Thyroid gland (tissue), 4 donors: ENCODE data around the gene KIAA1671. TPM values are rescaled to one million over a fixed set of nuclear protein-coding genes. Genes with fewer than 3 reads are reported as not detected.

Experiments
- DNase-seq, 2 donors: peaks; one replicate each; pipeline ENCODE4 v3.0.0-alpha.2; 2019
- H3K27ac ChIP-seq, 3 donors: fragments of 200-600 bp; sonication (generic); 1 replicate in 2 of 3; 2 replicates in 1 of 3; pipeline ENCODE4 v1.5.1; 2016 to 2019; ENCODE audit warnings: mild to moderate bottlenecking in 1 of 3, moderate library complexity in 1 of 3
- H3K27me3 ChIP-seq: fragments of 200-600 bp; sonication (generic); one replicate; pipeline ENCODE4 v1.5.1; 2019
- H3K36me3 ChIP-seq, 2 donors: fragments of 200-600 bp; sonication (generic); one replicate each; pipeline ENCODE4 v1.5.1; 2016 to 2019
- H3K4me1 ChIP-seq, 2 donors: fragments of 200-600 bp; sonication (generic); one replicate each; pipeline ENCODE4 v1.5.1; 2017 to 2019
- H3K4me3 ChIP-seq, 3 donors: fragments of 200-600 bp; sonication (generic); replicated peaks in 1 of 3; 1 replicate in 2 of 3; 2 replicates in 1 of 3; pipeline ENCODE4 v1.5.1; 2016; ENCODE audit warnings: mild to moderate bottlenecking in 1 of 3
- H3K9me3 ChIP-seq: fragments of 200-600 bp; sonication (generic); one replicate; pipeline ENCODE4 v1.5.1; 2017
- POLR2A ChIP-seq, 2 donors: fragments of 450-650 bp; IDR thresholded peaks; one replicate each; pipeline ENCODE4 v1.6.1; 2017; ENCODE audit warnings: antibody characterized with exemption in 2 of 2, mild to moderate bottlenecking in 2 of 2, moderate library complexity in 1 of 2
- WGBS, 2 donors: methylation state at CpG; one replicate each; pipeline ENCODE4 v1.1.5; 2017; 5-methylcytosine and 5-hydroxymethylcytosine counted together
- intact Hi-C: fragments of 100-400 bp; cut with DNase I; formaldehyde crosslinking; loops from one replicate; pipeline ENCODE4 v1.15.1; 2023
- total RNA-seq, 4 donors: library from RNA; depleted of rRNA; stranded (reverse); fragments of >200 nt; gene quantifications; one replicate each; pipeline ENCODE4 v1.2.3, GENCODE V29; 2016
- TF ChIP-seq, protein P1 (sequence below), 6 experiments: fragments of 200-600 bp in 3 of 6; fragments of 450-650 bp in 3 of 6; sonication (generic) in 3 of 6; IDR thresholded peaks; one replicate each; pipeline ENCODE4 v1.5.1; 2016 to 2019; ENCODE audit warnings: antibody characterized with exemption in 6 of 6, mild to moderate bottlenecking in 2 of 6, inconsistent platforms in 1 of 6, moderate library complexity in 1 of 6

KIAA1671 gene
- total RNA-seq, 4 donors from 2014 or later, result 63.2 to 111 (median 79.7) TPM

DNA sequence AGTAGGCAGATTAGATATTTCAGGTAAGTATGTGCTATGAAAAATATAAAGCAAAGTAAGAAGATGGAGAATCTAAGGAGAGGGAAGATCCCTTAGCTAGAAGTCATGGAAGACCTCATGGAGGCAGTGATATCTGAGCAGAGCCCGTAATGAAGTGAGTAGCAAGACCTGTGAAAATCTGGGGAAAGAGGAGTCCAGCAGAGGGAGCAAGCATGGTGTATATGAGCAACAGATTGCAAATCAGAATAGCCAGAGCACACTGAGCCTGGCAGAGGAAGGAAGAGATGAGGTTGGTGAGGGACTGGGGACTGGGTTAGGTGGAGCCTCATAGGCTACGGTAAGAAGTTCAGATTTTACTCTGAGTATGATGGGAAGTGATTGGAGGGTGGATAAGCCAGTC lies 15.4 kb upstream of the KIAA1671 start:
- DNase-seq, result no peak
- no peak overlapping the region for H3K27ac ChIP-seq
- no peaks in the 10 kb centered on the region for H3K36me3 ChIP-seq
- TF ChIP-seq, protein P1, sequence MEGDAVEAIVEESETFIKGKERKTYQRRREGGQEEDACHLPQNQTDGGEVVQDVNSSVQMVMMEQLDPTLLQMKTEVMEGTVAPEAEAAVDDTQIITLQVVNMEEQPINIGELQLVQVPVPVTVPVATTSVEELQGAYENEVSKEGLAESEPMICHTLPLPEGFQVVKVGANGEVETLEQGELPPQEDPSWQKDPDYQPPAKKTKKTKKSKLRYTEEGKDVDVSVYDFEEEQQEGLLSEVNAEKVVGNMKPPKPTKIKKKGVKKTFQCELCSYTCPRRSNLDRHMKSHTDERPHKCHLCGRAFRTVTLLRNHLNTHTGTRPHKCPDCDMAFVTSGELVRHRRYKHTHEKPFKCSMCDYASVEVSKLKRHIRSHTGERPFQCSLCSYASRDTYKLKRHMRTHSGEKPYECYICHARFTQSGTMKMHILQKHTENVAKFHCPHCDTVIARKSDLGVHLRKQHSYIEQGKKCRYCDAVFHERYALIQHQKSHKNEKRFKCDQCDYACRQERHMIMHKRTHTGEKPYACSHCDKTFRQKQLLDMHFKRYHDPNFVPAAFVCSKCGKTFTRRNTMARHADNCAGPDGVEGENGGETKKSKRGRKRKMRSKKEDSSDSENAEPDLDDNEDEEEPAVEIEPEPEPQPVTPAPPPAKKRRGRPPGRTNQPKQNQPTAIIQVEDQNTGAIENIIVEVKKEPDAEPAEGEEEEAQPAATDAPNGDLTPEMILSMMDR (IDR thresholded peaks at IDR 0.05), result no peak
- no peak for TF ChIP-seq POLR2A (IDR thresholded peaks at IDR 0.05)
- no peaks in the 10 kb centered on the region for H3K9me3 ChIP-seq
- no peak overlapping the region for H3K4me3 ChIP-seq
- 51 to 59% methylated on average over 2 of the region's 2 CpGs for WGBS, 2 donors
- H3K4me1 ChIP-seq, result no peaks in the 10 kb centered on the region
- intact Hi-C loops, result no loop called here
- H3K27me3 ChIP-seq, result no peaks in the 10 kb centered on the region

DNA sequence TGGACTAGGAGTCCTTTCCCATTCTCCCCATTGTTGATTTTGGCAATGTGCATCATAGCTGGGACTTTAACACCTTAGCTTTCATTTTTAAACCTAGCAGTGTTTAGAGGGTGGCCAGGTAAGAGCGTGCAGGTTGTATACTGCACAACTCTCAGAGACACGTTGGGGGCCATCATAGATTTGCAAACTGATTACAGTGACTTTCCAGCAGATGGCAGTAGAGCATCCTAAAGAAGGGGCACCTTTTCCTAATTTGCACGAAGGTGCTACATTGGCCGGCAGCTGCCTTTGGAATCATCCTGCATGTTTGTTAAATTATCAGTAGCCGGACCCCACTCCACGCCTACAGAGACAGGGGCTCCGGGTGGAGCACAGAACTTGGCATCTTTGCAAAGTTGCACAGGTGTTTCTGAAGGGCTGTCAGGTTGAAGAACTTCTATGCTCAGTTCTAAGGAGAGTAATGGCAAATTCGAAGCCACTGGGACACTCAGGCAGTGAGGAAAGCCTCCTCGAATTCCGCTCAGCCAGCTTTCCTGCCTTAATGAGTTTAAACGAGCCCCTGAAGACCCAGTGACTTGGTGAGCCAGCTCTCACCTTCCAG lies 13.7 kb upstream of the KIAA1671 start:
- peak; percentile 40 to 47 for DNase-seq
- no peaks in the 10 kb centered on the region for H3K9me3 ChIP-seq
- intact Hi-C loops, result no loop called here
- no peaks in the 10 kb centered on the region for H3K36me3 ChIP-seq
- TF ChIP-seq POLR2A (IDR thresholded peaks at IDR 0.05), result no peak
- TF ChIP-seq, protein P1 (IDR thresholded peaks at IDR 0.05), result peak; percentile 13 to 82 (median 70)
- no peak overlapping the region for H3K4me3 ChIP-seq
- no peaks in the 10 kb centered on the region for H3K27me3 ChIP-seq
- WGBS, 2 donors, result 5 to 13% methylated on average over 11 of the region's 11 CpGs
- H3K27ac ChIP-seq, result no peak overlapping the region
- peaks cover 11 to 14% of the 10 kb centered on the region in 2 donors for H3K4me1 ChIP-seq

DNA sequence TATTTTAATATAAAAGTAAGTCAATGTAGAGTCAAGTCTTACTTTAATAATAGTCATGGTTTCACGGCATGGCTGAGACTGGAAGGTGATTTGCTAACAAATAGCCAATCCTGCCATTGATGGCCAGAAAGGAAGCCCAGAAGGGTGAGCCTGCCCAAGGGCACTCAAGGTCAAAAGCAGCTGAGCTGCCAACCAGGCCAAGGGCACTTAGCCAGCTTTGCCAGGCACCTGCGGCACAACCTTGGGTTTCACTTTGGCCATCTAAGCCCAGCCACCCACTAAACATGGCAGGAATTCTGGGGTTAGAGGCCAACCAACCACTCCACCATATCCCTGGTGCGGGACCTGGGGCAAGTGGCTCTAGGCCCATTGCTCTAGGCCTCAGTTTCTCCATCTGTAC lies 10.2 kb upstream of the KIAA1671 start:
- 78 to 81% methylated on average over 3 of the region's 3 CpGs for WGBS, 2 donors
- TF ChIP-seq POLR2A (IDR thresholded peaks at IDR 0.05), result no peak
- TF ChIP-seq, protein P1 (IDR thresholded peaks at IDR 0.05), result no peak
- DNase-seq, result peak; percentile 58 to 59
- intact Hi-C loops, result loop anchor here (10.0 kb wide), 1 partner anchor 222 kb away; no protein-coding TSS in a partner anchor
- H3K4me1 ChIP-seq, result peaks cover 11 to 14% of the 10 kb centered on the region in 2 donors
- H3K4me3 ChIP-seq, result no peak overlapping the region
- H3K27ac ChIP-seq, result peak overlapping the region; percentile 38 to 60 (median 44)
- H3K9me3 ChIP-seq, result no peaks in the 10 kb centered on the region
- no peaks in the 10 kb centered on the region for H3K27me3 ChIP-seq
- H3K36me3 ChIP-seq, result no peaks in the 10 kb centered on the region

DNA sequence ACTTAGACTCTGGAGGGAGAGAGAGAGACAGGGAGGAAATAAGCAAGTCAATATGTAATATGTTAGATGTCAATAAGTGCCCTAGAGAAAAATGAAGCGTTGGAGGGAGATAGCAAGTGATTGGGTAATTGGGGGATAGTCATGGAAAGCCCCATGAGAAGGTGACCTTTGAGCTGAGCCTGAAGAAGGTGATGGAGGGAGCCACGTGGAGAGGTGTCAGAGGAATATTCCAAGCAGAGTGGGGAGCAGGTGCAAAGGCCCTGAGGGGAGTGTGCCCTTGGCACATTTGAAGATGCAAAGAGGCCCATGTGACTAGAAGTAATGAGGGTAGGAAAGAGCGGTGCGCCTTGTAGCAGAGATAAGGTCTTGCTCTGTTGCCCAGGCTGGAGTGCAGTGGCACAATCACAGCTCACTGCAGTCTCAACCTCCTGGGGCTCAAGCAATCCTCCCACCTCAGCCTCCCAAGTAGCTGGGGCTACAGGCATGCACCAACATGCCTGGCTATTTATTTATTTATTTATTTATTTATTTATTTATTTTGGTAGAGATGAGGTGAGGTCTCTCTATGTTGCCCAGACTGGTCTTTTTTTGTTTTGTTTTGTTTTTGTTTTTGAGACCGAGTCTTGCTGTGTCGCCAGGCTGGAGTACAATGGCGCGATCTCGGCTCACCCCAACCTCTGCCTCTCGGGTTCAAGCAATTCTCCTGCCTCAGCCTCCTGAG lies 8.1 kb upstream of the KIAA1671 start:
- WGBS, 2 donors, result 92 to 95% methylated on average over 10 of the region's 10 CpGs
- DNase-seq, result no peak
- intact Hi-C loops, result loop anchor here (10.0 kb wide), 1 partner anchor 220 kb away; no protein-coding TSS in a partner anchor
- H3K4me1 ChIP-seq, result peaks cover 11 to 14% of the 10 kb centered on the region in 2 donors
- no peaks in the 10 kb centered on the region for H3K27me3 ChIP-seq
- H3K27ac ChIP-seq, result no peak overlapping the region
- TF ChIP-seq, protein P1 (IDR thresholded peaks at IDR 0.05), result no peak
- TF ChIP-seq POLR2A (IDR thresholded peaks at IDR 0.05), result no peak
- no peaks in the 10 kb centered on the region for H3K9me3 ChIP-seq
- H3K4me3 ChIP-seq, result no peak overlapping the region
- H3K36me3 ChIP-seq, result no peaks in the 10 kb centered on the region

DNA sequence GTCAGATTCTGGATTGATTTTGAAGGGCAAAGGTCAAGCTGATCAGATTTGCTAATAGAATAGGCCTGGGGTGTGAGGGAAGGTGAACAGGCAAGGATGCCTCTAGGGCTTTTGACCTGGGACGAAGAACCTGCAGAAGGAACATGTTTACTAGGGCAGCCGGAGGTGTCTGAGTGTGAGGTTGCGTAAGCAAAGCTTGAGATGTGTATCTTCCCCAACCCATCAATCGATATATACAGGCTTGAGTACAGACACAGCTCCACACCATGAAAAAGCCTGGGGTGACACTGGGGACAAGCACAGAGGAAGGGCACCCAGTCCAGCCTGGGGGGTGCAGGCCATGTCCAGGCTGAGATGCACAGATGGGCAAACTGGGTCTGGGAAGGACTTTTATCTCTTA lies 7.1 kb upstream of the KIAA1671 start:
- 83 to 89% methylated on average over 4 of the region's 4 CpGs for WGBS, 2 donors
- no peak overlapping the region for H3K4me3 ChIP-seq
- H3K27ac ChIP-seq, result no peak overlapping the region
- no peaks in the 10 kb centered on the region for H3K36me3 ChIP-seq
- no peaks in the 10 kb centered on the region for H3K27me3 ChIP-seq
- intact Hi-C loops, result loop anchor here (10.0 kb wide), 1 partner anchor 219 kb away; no protein-coding TSS in a partner anchor
- no peaks in the 10 kb centered on the region for H3K9me3 ChIP-seq
- peaks cover 11 to 14% of the 10 kb centered on the region in 2 donors for H3K4me1 ChIP-seq
- TF ChIP-seq POLR2A (IDR thresholded peaks at IDR 0.05), result no peak
- TF ChIP-seq, protein P1 (IDR thresholded peaks at IDR 0.05), result no peak
- no peak for DNase-seq
